Hepatocyte (in vitro differentiated cells): ENCODE results near the gene CIC. TPM values are rescaled to one million over a fixed set of nuclear protein-coding genes. Genes with fewer than 3 reads are reported as not detected.

ENCODE experiments used
- DNase-seq: peaks from one replicate; pipeline ENCODE4 v3.0.0-alpha.2; 2016; ENCODE audit warnings: low spot score
- H2AFZ ChIP-seq: fragments of 200-600 bp; sonication (generic); 2 replicates; pipeline ENCODE4 v1.6.0; 2016; ENCODE audit warnings: antibody characterized with exemption, mild to moderate bottlenecking
- H3K27ac ChIP-seq: fragments of 200-600 bp; sonication (generic); 2 replicates; pipeline ENCODE4 v1.5.1; 2016; ENCODE audit warnings: mild to moderate bottlenecking
- H3K27me3 ChIP-seq: fragments of 200-600 bp; sonication (generic); 2 replicates; pipeline ENCODE4 v1.6.1; 2016
- H3K36me3 ChIP-seq: fragments of 200-600 bp; sonication (generic); replicated peaks from 2 replicates; pipeline ENCODE4 v1.5.1; 2016; ENCODE audit warnings: low read depth; ENCODE audit not compliant: insufficient read depth
- H3K4me1 ChIP-seq: fragments of 200-600 bp; sonication (generic); 2 replicates; pipeline ENCODE4 v1.5.1; 2016; ENCODE audit warnings: mild to moderate bottlenecking, moderate library complexity; ENCODE audit not compliant: insufficient read depth
- H3K4me2 ChIP-seq: fragments of 200-600 bp; sonication (generic); 2 replicates; pipeline ENCODE4 v1.6.0; 2016
- H3K4me3 ChIP-seq: fragments of 200-600 bp; sonication (generic); 2 replicates; pipeline ENCODE4 v1.5.1; 2016; ENCODE audit warnings: mild to moderate bottlenecking
- H3K79me2 ChIP-seq: fragments of 200-600 bp; sonication (generic); 2 replicates; pipeline ENCODE4 v1.6.0; 2017; ENCODE audit warnings: mild to moderate bottlenecking
- H3K9me2 ChIP-seq: fragments of 200-600 bp; sonication (generic); replicated peaks from 2 replicates; pipeline ENCODE4 v1.6.0; 2017; ENCODE audit warnings: mild to moderate bottlenecking; ENCODE audit not compliant: insufficient read depth
- H3K9me3 ChIP-seq: fragments of 200-600 bp; sonication (generic); 2 replicates; pipeline ENCODE4 v1.5.1; 2016; ENCODE audit warnings: low read depth, mild to moderate bottlenecking
- H4K20me1 ChIP-seq: fragments of 200-600 bp; sonication (generic); 2 replicates; pipeline ENCODE4 v1.6.0; 2016; ENCODE audit warnings: mild to moderate bottlenecking; ENCODE audit not compliant: insufficient read depth, poor library complexity, severe bottlenecking
- EZH2 ChIP-seq: fragments of 200-600 bp; sonication (generic); IDR thresholded peaks from 2 replicates; pipeline ENCODE4 v1.6.1; 2016; ENCODE audit warnings: antibody characterized with exemption, mild to moderate bottlenecking, borderline replicate concordance
- EZH2phosphoT487 ChIP-seq: fragments of 200-600 bp; sonication (generic); IDR thresholded peaks from one replicate; pipeline ENCODE4 v1.6.1; 2018; ENCODE audit warnings: antibody characterized with exemption, mild to moderate bottlenecking, low read depth, moderate library complexity; ENCODE audit not compliant: unreplicated experiment, severe bottlenecking
- WGBS: methylation state at CpG from one replicate; pipeline ENCODE4 v1.1.6; 2016; ENCODE audit warnings: low lambda C conversion rate; ENCODE audit errors: missing lambda C conversion rate; 5-methylcytosine and 5-hydroxymethylcytosine counted together
- polyA plus RNA-seq: library from polyadenylated mRNA; unstranded; fragments of >200 nt; fragmentation: Nextera tagmentation; extraction: Ambion mirVana; gene quantifications from 2 replicates; pipeline ENCODE4 v1.2.1, GENCODE V29; 2016
- total RNA-seq: library from RNA; depleted of rRNA; stranded (reverse); fragments of >200 nt; gene quantifications from 2 replicates; pipeline ENCODE4 v1.2.3, GENCODE V29; 2014
- TF ChIP-seq, protein P1 (sequence below): fragments of 200-600 bp; sonication (generic); IDR thresholded peaks from 2 replicates; pipeline ENCODE4 v1.5.1; 2016; ENCODE audit warnings: antibody characterized with exemption, mild to moderate bottlenecking; ENCODE audit not compliant: poor library complexity

Gene CIC
- total and polyA plus RNA-seq, 2 experiments from 2014 or later = 17.4 to 23.2 TPM

DNA sequence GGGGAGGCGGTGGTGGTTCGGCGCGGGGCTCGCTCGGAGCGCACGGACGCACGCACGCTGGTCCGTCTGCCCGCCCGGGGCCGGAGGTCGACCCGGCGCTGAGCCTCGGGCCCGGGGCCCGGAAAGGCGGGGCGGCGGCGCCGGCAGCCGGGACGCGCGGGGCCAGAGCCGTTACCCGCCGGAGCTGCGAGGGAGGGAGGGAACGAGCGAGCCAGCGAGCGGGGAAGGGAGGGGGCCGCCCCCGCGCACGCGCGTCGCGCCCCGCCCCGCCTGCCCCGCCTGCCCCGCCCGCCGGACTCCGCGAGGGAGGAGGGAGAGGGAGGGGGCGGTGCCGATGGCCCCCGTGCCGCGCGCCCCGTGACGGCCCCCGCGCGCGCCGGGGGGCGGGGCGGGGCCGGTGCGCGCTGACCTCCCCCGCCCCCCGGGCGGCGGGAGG is 15.0 kb downstream of the CIC start:
- whole genome bisulfite sequencing = no CpG with 5 or more reads among the region's 76 CpGs
- no peaks in the 10 kb centered on the region for H3K27me3 ChIP-seq
- no peak overlapping the region for H2AFZ ChIP-seq
- peaks cover 39% of the 10 kb centered on the region for H4K20me1 ChIP-seq
- H3K9me3 ChIP-seq = no peaks in the 10 kb centered on the region
- H3K4me2 ChIP-seq = no peak overlapping the region
- peak overlapping the region; percentile 52 for H3K4me3 ChIP-seq
- peak; percentile 94 for DNase-seq
- no peaks in the 10 kb centered on the region for H3K9me2 ChIP-seq
- H3K36me3 ChIP-seq = no peaks in the 10 kb centered on the region
- TF ChIP-seq, protein P1, sequence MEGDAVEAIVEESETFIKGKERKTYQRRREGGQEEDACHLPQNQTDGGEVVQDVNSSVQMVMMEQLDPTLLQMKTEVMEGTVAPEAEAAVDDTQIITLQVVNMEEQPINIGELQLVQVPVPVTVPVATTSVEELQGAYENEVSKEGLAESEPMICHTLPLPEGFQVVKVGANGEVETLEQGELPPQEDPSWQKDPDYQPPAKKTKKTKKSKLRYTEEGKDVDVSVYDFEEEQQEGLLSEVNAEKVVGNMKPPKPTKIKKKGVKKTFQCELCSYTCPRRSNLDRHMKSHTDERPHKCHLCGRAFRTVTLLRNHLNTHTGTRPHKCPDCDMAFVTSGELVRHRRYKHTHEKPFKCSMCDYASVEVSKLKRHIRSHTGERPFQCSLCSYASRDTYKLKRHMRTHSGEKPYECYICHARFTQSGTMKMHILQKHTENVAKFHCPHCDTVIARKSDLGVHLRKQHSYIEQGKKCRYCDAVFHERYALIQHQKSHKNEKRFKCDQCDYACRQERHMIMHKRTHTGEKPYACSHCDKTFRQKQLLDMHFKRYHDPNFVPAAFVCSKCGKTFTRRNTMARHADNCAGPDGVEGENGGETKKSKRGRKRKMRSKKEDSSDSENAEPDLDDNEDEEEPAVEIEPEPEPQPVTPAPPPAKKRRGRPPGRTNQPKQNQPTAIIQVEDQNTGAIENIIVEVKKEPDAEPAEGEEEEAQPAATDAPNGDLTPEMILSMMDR = no peak
- no peak for TF ChIP-seq EZH2phosphoT487
- TF ChIP-seq EZH2 = no peak
- peak overlapping the region; percentile 97 for H3K27ac ChIP-seq
- peaks cover 44% of the 10 kb centered on the region for H3K4me1 ChIP-seq
- H3K79me2 ChIP-seq = peaks cover 49% of the 10 kb centered on the region

DNA sequence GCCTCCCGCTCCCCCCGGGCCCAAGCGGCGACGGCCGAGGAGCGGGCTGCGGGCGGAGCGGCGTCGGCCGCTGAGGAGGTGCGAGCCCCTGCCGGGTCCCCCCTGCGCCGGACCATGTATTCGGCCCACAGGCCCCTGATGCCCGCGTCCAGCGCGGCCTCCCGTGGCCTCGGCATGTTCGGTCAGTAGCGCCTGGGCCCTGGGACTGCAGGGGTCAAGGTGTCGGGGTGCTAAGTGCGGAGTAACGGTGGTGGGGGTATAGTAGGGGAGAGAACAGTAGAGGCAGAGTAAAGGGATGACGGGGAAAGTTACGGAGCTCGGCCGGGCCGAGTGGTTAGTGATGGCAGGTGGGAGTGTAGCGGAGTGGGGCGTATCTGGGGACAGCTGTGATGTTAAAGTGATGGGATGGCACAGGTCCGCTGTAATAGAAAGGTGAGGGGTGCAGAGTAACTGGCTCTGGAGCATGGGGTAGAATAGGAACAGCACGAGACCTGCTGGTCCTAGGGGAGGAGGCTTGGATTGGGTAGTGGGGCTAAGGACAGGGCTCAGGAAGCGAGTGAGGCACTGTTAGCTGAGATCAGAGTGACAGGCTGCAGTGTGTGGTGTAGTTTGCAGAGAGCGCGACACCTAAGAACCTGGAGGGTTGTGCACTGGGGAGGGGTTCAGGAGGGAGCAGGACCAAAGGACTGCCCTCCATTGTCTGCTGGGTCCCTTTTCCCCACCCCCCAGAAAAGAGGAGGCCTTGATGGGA is 15.7 kb downstream of the CIC start:
- Histone ChIP-seq H3K9me3 (no peaks in the 10 kb centered on the region), H3K4me2 (peak overlapping the region; percentile 92), H2AFZ (no peak overlapping the region), H3K36me3 (no peaks in the 10 kb centered on the region), H3K9me2 (no peaks in the 10 kb centered on the region), H3K79me2 (peaks cover 48% of the 10 kb centered on the region), H4K20me1 (peaks cover 39% of the 10 kb centered on the region), H3K4me3 (peak overlapping the region; percentile 94), H3K27me3 (no peaks in the 10 kb centered on the region), H3K4me1 (peaks cover 38% of the 10 kb centered on the region), H3K27ac (peak overlapping the region; percentile 79)
- WGBS = 4% methylated on average over 26 of the region's 41 CpGs
- TF ChIP-seq EZH2 = no peak
- TF ChIP-seq EZH2phosphoT487 = no peak
- peak; percentile 30 for DNase-seq

DNA sequence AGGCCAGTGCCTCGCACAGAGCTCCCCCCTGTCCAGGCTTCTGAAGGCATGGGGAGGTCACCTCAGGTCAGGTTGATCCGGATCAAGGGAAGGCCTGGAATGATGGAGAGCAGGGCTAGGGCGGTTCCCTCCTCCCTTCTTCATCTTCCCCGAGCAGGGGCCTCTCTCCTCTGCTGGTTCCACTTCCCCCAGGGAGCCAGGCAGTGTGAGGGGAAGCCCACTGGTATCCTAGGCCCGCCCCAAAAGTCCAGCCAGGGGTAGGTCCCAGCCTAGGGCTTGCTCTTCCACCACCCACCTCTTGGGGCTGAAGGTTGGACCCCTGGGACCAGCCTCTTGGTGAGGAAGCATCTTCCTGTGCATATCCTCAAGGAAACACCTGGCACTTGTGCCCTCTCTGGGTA is 16.5 kb downstream of the CIC start:
- Histone ChIP-seq H3K4me2 (peak overlapping the region; percentile 92), H3K79me2 (peaks cover 45% of the 10 kb centered on the region), H3K4me3 (no peak overlapping the region), H3K9me3 (no peaks in the 10 kb centered on the region), H3K27me3 (no peaks in the 10 kb centered on the region), H2AFZ (no peak overlapping the region), H3K27ac (peak overlapping the region; percentile 79), H3K4me1 (peaks cover 38% of the 10 kb centered on the region), H4K20me1 (peaks cover 39% of the 10 kb centered on the region), H3K36me3 (no peaks in the 10 kb centered on the region), H3K9me2 (no peaks in the 10 kb centered on the region)
- 53% methylated on average over 4 of the region's 5 CpGs for WGBS
- TF ChIP-seq EZH2 = no peak
- TF ChIP-seq, protein P1 = no peak
- no peak for TF ChIP-seq EZH2phosphoT487
- DNase-seq = peak; percentile 8

DNA sequence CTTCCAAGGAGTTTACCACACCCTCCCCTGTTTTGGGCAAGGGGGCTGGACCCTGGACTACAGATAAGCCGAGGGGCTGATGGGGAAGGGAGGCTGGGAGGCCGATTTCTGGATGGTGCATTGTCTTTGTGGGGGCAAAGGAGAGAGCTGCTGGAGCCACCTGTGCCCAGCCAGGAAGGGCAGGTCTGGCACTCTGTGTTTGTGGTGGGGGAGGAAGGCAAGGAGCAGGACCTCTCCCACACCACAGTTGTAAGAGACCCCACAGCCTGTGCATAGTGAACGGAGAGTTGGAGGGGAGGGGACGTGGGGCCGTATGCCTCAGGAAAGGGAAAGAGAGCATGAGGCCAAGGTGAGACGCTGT is 16.9 kb downstream of the CIC start:
- TF ChIP-seq EZH2 (no peak), EZH2phosphoT487 (no peak)
- TF ChIP-seq, protein P1 = no peak
- no peak overlapping the region for H2AFZ ChIP-seq
- no peaks in the 10 kb centered on the region for H3K9me2 ChIP-seq
- peaks cover 38% of the 10 kb centered on the region for H3K4me1 ChIP-seq
- 77% methylated on average over 6 of the region's 6 CpGs for WGBS
- H3K9me3 ChIP-seq = no peaks in the 10 kb centered on the region
- H3K27me3 ChIP-seq = no peaks in the 10 kb centered on the region
- no peaks in the 10 kb centered on the region for H3K36me3 ChIP-seq
- no peak overlapping the region for H3K4me3 ChIP-seq
- DNase-seq = no peak
- H3K4me2 ChIP-seq = peak overlapping the region; percentile 92
- peaks cover 39% of the 10 kb centered on the region for H4K20me1 ChIP-seq
- peak overlapping the region; percentile 79 for H3K27ac ChIP-seq
- peaks cover 44% of the 10 kb centered on the region for H3K79me2 ChIP-seq
